Lower leg skin (tissue), 3 donors: ENCODE data around the gene FBRS.

Source experiments
- POLR2A ChIP-seq, 2 donors: fragments of 450-650 bp; IDR thresholded peaks; one replicate each; pipeline ENCODE4 v1.6.1; 2016 to 2017; ENCODE audit warnings: antibody characterized with exemption in 2 of 2, mild to moderate bottlenecking in 1 of 2, moderate library complexity in 1 of 2
- TF ChIP-seq, protein P1 (sequence below), 3 donors: fragments of 450-650 bp; IDR thresholded peaks; one replicate each; pipeline ENCODE4 v1.5.1; 2016; ENCODE audit warnings: antibody characterized with exemption in 3 of 3, mild to moderate bottlenecking in 3 of 3, moderate library complexity in 2 of 3

GRCh38 chr16:30660424-30661261 lies 2.4 kb downstream of the FBRS start:
- TF ChIP-seq, protein P1, sequence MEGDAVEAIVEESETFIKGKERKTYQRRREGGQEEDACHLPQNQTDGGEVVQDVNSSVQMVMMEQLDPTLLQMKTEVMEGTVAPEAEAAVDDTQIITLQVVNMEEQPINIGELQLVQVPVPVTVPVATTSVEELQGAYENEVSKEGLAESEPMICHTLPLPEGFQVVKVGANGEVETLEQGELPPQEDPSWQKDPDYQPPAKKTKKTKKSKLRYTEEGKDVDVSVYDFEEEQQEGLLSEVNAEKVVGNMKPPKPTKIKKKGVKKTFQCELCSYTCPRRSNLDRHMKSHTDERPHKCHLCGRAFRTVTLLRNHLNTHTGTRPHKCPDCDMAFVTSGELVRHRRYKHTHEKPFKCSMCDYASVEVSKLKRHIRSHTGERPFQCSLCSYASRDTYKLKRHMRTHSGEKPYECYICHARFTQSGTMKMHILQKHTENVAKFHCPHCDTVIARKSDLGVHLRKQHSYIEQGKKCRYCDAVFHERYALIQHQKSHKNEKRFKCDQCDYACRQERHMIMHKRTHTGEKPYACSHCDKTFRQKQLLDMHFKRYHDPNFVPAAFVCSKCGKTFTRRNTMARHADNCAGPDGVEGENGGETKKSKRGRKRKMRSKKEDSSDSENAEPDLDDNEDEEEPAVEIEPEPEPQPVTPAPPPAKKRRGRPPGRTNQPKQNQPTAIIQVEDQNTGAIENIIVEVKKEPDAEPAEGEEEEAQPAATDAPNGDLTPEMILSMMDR (IDR thresholded peaks at IDR 0.05) = no peak
- TF ChIP-seq POLR2A (IDR thresholded peaks at IDR 0.05) = no peak
